ENCODE results near the gene AMHR2.
"Not testable (repeated sequence)": the region's sequence is repeated elsewhere in the genome, so short reads cannot be mapped to it uniquely, and the experiment has no call there.

The AMHR2 gene

DNA sequence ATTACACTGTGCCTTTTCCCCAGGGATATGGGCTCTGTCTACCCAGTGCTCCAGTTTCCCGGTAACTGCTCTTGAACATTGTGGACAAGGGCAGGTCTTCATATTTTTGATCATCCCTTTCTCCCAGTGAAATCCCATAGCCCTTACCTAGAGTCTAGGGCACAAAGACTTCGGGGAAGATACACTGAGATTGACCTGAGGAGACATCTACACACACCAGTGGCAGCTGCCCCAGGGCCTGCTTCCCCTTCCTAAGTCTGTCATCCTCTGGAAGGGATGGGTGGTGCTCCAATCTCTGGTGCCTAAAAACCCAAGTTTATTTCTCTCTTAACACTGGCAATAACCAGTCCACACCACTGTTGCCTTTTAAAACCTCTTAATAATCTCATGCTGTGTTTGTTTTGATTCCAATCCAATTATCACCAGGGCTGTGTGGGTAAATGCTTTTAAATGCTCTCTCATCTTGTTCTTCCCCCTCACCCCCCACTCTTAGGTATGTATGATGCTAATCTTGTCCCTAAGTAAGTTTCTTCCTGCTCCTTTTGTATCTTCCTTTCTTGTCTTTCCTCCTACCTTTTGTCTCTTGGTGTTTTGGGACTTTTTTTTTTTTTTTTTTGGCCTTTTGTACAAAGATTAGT, 7.8 kb upstream of the AMHR2 start:
- not testable (repeated sequence) for DNase-seq

GRCh38 chr12:53417291-53417816, 6.3 kb upstream of the AMHR2 start:
- DNase-seq: not testable (repeated sequence)

GRCh38 chr12:53418221-53418620, 5.4 kb upstream of the AMHR2 start:
- DNase-seq: no peak

GRCh38 chr12:53419756-53420155, 3.9 kb upstream of the AMHR2 start:
- DNase-seq: no peak

DNA sequence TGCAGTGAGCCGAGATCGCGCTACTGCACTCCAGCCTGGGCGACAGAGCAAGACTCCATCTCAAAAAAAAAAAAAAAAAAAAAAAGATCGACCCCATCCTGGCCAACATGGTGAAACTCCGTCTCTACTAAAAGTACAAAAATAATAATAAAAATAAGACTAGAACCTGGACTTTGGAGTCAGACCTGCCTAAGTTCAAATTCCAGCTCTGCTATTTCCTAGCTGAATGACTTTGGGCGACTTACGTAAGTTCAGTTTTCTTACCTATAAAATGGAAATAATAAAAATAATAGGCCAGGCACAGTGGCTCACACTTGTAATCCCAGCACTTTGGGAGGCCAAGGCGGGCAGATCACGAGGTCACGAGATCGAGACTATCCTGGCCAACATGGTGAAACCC, 1.4 kb upstream of the AMHR2 start:
- DNase-seq: not testable (repeated sequence)

DNA sequence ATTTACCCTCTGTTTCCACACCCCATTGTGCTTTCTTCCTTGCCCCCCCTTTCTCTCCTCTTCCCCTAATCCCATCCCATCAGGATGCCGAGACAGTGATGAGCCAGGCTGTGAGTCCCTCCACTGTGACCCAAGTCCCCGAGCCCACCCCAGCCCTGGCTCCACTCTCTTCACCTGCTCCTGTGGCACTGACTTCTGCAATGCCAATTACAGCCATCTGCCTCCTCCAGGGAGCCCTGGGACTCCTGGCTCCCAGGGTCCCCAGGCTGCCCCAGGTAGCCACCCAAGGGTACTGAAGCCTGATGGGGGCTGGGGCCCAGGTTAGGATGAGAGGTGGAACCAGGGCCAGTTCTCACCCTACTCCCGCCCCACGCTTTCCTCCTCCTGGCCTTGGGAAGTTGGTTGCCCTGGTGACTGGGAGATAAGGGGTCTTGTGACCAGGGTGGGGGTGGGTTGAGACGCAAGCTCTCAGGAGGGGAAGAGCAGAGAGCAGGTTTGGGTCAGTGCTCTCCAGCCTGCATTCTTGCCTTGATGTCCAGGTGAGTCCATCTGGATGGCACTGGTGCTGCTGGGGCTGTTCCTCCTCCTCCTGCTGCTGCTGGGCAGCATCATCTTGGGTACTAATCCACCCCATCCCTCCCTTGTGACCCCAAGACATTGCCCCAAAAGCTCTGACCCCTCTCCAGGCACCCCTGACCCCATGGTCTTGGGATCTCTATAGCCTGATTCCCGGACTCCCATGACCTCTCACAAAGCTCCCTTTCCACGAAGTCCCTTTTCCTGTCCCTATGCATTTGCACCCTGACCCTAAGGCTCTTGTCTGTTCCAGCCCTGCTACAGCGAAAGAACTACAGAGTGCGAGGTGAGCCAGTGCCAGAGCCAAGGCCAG, 1.2 kb downstream of the AMHR2 start:
- no peak for DNase-seq

DNA sequence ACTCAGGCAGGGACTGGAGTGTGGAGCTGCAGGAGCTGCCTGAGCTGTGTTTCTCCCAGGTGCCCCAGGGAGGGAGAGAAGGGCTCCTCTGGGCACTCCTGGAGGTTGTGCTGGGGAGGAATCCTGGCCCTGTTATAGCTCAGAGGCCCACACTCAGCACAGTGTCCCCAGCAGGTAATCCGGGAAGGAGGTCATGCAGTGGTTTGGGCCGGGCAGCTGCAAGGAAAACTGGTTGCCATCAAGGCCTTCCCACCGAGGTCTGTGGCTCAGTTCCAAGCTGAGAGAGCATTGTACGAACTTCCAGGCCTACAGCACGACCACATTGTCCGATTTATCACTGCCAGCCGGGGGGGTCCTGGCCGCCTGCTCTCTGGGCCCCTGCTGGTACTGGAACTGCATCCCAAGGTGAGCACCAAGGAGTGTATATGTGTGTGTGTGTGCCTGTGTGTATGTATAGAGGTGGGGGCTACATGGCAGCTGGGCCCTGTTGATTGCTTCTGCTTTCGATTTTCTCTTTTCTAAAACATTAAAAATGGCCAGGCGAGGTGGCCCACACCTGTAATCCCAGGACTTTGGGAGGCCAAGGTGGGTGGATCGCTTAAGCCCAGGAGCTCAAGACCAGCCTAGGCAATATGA, 2.0 kb downstream of the AMHR2 start:
- DNase-seq: no peak

DNA sequence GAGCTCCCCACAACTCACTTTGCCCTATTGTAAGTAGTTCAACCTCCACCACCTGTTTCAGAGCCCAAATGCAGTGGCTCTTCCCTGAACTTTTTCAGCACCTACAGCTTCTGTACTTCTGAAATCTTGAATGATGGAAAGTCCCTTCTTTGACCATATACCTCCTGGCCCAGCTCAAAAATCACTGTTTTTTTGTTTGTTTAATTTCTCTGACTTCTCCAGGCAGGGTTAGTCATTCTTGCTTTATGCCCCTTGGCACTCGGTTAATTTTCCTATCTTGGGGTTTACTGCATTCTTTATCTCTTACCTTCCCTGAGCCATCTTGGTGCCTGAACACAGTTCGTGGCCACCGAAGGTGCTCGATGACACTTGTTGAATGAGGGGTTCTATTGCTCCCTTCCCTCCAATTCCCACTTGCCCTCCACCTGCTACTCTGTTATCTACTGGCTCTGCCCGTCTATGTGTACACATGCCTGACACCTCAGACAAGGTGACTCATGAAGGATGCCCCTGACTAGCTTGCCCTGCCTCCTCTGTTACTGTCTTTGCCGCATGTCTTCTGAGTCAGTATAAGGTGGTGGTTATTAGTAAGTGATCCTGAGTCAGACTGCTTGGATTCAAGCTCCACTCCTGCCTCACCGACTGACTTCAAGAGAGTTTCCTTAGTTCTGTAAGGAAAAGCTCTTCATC, 4.4 kb downstream of the AMHR2 start:
- DNase-seq: no peak

DNA sequence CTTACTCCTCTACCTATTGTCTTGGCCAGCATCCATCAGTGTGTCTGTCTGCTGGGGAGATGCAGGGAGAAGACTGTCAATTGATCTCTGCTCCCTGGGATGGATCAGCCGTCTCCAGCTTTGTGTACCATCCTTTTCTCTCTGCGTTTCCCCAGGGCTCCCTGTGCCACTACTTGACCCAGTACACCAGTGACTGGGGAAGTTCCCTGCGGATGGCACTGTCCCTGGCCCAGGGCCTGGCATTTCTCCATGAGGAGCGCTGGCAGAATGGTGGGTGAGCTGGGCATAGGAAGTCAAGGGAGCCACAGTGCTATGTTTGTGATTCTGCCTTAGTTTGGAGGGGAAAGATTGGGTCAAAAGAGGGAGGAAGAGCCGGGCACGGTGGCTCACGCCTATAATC, 5.1 kb downstream of the AMHR2 start:
- DNase-seq: no peak

DNA sequence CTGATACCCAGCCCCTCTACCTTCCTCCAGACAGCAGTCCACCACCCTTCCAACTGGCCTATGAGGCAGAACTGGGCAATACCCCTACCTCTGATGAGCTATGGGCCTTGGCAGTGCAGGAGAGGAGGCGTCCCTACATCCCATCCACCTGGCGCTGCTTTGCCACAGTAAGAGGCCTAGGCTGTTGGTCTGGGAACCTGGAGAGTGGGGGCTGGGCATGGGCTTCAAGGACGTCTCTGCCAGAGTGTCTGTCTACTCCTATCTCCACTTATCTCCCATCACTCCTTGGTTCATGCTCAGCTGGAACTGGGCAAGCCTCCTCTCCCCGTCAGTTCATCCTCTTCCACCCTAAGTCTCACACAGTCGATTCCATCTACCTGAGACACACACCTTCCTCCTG, 6.5 kb downstream of the AMHR2 start:
- DNase-seq: no peak

DNA sequence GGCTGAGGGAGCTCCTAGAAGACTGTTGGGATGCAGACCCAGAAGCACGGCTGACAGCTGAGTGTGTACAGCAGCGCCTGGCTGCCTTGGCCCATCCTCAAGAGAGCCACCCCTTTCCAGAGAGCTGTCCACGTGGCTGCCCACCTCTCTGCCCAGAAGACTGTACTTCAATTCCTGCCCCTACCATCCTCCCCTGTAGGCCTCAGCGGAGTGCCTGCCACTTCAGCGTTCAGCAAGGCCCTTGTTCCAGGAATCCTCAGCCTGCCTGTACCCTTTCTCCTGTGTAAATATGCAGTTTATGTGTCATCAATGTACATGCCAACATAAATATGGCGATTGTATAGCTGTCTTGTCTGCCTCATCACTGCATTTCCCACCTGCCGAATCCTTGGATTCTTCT, 7.5 kb downstream of the AMHR2 start:
- no peak for DNase-seq

DNA sequence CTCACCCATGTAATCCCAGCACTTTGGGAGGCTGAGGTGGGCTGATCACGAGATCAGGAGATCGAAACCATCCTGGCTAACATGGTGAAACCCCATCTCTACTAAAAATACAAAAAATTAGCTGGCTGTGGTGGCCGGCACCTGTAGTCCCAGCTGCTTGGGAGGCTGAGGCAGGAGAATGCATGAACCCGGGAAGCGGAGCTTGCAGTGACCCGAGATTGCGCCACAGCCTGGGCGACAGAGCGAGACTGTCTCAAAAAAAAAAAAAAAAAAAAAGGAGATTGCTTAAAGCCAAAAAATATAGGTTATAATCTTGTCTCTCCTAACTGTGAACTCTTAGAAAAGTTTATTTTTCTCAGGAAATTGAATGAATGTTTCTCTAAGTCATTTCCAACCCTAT, 11.7 kb downstream of the AMHR2 start:
- DNase-seq: not testable (repeated sequence)

GRCh38 chr12:53439582-53439981, 15.9 kb downstream of the AMHR2 start:
- not testable (repeated sequence) for DNase-seq

DNA sequence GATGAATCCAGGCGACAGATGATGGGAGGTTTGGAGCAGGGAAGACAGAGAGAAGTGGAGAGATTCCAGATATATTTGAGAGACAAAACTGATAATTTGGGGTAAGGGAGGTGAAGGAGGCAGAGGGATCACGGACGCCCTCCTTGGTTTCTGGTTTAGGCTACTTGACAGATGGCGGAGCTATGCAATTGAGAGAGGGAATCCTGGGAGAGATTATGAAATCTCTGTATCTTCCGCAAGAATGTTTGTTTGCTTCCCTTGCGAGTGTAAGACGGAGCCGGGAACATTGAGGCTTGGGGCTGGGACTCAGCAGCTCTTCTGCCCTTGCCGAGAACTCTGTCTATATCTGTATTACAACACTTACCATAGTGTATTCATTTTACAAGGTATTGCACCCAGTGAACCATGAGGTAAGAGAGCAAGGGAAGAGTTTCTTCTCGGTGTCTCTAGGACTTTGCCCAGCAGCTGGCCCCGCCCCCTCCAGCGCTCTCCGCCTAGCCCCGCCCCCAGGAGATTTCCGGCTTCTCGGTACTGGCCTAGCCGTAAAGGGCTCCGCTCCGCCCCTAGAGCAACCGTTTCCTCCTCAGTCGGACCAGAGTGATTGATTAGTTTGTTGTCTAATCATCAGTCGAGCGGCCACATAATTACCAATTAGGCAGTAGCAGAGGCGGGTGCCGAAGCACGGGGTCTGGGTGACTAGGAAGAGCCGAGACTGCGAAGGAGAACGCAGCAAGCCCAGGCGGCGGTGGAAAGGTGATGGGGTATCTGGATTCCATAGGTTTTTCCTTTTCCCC, 17.6 kb downstream of the AMHR2 start, which contains the start of gene PRR13:
PRR13 (plus strand) TSS at position 695 of the 794 bp plus-strand sequence. CDS start 981 bp downstream, outside the sequence.
- peak; percentile 99 for DNase-seq

- DNase-seq: no peak
Measured at GRCh38 chr12:53443955-53444354, 20.3 kb downstream of the AMHR2 start.

GRCh38 chr12:53444593-53445325, 21.1 kb downstream of the AMHR2 start:
- not testable (repeated sequence) for DNase-seq

DNA sequence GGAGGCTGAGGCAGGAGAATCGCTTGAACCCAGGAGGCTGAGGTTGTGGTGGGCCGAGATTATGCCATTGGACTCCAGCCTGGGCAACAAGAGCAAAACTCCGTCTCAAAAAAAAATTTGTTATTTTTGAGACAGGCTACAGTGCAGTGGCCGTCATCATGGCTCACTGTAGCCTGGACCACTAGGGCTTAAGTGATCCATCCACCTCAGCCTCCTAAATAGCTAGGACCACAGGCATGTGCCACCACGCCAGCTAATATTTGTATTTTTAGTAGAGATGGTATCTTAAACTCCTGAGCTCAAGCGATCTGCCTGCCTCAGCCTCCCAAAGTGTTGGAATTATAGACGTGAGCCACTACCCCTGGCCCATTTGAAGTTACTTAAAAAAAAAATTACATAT, 27.3 kb downstream of the AMHR2 start:
- DNase-seq: no peak

DNA sequence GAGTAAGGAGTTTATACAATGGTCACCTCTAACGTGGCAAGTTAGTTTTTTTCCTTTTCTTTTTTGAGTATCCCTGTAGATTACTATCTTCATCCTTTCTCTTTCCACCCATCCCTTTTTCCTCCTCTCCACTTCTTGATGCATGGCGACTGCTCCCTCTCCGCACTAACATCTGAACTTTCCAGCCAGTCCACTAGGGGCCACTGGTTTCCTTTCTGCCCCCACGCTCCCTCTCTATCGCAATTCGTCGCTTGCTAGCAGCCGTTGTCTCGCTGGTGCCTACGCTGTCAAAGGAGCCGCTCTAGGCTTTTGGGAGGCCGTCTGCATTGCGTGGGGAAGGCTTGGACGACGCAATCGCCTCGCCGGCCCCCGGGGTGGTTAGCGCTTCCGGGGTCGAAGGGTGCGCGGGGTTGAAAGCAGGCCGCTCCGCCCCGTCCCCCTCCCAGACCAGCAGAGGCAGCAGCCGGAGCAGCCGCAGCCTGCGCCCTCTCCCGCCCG, 28.1 kb downstream of the AMHR2 start, which contains the start of gene PCBP2:
PCBP2 (plus strand) TSS at position 442 of the 498 bp plus-strand sequence. CDS start 2,699 bp downstream, outside the sequence.
- DNase-seq: peak; percentile 95

DNA sequence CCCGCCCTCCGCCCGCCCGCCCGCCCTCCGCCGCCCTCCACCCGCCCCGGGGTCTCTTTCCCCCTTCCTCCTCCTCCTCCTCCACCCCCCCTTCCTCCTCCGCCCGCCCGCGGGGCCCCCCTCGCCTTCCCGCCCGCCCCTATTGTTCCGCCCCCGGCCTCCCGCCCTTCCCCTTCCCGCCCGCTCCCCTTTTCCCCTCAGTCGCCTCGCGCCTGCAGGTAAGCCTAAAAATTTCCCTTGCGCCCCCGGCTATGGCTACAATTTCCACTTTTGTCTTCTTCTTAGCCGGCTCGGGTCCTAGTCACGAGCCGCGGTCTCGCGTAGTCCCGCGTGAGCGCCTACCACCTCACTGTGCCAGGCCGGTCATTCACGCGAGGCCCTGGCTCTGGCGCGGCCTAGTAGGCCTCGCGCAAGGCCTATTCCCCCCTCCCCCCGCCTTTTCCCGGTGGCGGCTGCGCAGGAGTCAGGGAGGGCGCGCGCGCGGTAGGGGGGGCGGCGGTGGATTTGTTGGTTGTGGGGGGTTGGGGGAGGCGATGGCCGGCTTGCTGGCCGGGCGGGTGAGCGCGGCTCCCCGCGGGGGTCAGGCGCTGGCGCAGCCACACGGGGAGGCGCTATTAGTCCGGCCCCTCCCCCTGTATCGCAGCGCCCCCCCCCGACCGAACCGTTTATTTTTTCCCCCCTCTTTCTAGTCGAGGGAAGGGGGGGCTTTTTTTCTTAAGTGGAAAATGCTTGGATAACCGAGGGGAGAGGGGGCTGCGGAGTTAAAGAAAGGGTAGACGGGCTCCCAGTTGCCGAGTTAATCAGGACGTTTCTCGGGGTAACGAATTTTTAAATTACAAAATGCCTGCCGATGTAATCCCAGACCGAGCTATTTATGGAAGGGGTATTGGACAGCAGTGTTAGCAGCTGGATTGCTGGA, 28.8 kb downstream of the AMHR2 start:
- no peak for DNase-seq
